A172 (cell line): ENCODE results near the gene SLC15A2. TPM values are rescaled to one million over a fixed set of nuclear protein-coding genes. Genes with fewer than 3 reads are reported as not detected.
"Not testable (repeated sequence)": the region's sequence is repeated elsewhere in the genome, so short reads cannot be mapped to it uniquely, and the experiment has no call there.

Source experiments
- DNase-seq: peaks from one replicate; pipeline ENCODE4 v3.0.0-alpha.2; 2015; ENCODE audit warnings: low spot score
- total RNA-seq: library from RNA; depleted of rRNA; stranded (reverse); fragments of >200 nt; shearing (Covaris generic); gene quantifications from 2 replicates; pipeline ENCODE4 v1.2.3, GENCODE V29; 2014; rRNA removed

The SLC15A2 gene
- not detected in 2 replicates for total RNA-seq

DNA sequence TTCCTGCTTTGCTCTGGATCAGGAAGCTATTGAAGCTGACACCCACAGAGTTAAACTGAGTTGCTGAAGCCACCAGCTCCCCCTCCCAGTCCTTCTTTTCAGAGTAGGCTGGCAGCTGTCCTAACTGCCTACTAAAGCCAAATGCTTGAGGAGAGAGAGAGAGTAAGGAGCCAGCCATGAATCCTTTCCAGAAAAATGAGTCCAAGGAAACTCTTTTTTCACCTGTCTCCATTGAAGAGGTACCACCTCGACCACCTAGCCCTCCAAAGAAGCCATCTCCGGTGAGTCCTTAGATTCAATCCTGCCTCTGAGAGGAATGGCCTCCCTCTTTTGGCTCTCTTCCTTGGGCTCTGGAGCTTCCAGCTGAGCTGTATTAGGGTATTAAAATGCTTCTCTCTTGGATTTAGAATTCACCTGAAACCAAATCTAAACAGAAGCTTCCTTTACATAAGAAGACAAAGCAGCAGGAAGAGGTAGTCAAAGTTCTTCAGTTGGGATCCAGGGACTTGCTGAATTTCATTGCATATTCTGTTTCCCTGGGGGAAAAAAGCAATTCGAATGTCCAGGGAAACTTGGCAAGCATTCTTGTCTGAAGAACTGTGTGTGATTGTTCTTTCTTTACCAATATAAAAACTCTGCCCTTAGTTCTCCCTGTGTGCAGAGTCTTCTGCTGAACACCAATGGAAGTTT is at the start of gene SLC15A2:
SLC15A2 (plus strand) TSS at position 101 of the 690 bp plus-strand sequence; CDS start at position 177, 76 bp downstream.
- no peak for DNase-seq

GRCh38 chr3:121844892-121845291 is 49.3 kb upstream of the SLC15A2 start:
- no peak for DNase-seq

DNA sequence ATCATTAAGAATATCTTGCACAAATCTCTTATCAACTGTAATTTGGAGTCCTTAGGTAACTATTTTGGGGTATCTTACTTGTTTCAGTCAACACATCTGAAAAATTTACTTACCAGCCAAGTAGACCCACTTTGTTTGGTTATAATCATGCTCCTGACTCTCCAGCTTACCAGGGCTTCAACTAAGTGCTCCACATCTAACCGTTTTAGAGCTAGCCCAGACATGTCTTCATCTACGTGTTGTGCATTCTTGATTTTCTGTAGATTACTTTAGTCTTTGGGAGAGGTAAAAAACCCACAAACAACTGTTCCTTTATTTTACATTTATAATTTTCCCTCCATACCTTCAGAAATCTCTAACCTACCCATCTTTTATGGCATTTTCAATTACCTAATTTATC is 41.9 kb upstream of the SLC15A2 start:
- DNase-seq, result no peak

DNA sequence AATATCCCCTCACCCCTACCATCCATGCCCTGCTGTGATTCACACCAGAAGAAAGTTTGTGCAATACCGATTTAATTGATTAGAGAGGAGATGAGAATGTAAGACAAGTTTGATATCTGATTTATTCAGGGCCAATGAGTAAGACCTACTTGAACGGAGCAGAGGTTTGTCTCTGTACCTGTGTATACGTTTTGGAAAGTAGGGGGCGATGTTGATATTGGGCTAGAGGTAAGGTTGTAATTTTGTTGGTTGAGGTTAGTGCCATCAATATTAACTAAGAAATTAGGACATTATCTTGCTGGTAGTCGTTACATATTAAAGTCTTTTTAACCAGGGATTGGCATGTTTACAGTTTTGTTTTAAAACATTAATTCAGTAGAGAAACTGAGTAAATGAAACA is 38.6 kb upstream of the SLC15A2 start:
- DNase-seq, result no peak

DNA sequence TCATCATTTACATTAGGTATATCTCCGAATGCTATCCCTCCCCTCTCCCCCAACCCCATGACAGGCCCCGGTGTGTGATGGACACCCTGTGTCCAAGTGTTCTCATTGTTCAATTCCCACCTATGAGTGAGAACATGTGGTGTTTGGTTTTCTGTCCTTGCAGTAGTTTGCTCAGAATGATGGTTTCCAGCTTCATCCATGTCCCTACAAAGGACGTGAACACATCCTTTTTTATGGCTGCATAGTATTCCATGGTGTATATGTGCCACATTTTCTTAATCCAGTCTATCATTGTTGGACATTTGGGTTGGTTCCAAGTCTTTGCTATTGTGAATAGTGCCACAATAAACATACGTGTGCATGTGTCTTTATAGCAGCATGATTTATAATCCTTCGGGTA is 36.4 kb upstream of the SLC15A2 start:
- DNase-seq, result not testable (repeated sequence)

DNA sequence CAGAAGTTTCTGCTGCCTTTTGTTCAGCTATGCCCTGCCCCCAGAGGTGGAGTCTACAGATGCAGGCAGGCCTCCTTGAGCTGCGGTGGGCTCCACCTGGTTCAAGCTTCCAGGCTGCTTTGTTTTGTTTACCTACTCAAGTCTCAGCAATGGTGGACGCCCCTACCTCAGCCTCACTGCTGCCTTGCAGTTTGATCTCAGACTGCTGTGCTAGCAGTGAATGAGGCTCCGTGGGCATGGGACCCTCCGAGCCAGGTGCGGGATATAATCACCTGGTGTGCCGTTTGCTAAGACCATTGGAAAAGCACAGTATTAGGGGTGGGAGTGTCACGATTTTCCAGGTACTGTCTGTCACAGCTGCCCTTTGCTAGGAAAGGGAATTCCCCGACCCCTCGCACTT is 31.0 kb upstream of the SLC15A2 start:
- DNase-seq, result not testable (repeated sequence)

- DNase-seq, result no peak
Observed at GRCh38 chr3:121863801-121864200, 30.4 kb upstream of the SLC15A2 start.

DNA sequence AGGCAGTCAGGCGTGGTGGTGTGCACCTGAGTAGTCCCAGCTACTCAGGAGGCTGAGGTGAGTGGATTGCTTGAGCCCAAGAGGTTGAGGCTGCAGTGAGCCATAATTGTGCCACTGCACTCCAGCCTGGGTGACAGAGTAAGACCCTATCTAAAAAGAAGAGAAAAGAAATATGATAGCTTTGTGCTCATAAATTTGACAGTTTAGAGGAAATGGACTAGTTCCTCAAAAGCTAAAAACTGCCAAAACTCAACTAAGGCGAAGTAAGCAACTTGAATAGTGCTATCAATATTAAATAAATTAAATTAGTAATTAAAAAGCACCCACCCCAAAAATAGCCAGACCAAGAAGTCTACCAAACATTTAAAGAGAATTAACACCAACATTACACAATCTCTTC is 24.5 kb upstream of the SLC15A2 start:
- no peak for DNase-seq

- DNase-seq, result no peak
Observed at GRCh38 chr3:121870717-121871116, 23.5 kb upstream of the SLC15A2 start.

DNA sequence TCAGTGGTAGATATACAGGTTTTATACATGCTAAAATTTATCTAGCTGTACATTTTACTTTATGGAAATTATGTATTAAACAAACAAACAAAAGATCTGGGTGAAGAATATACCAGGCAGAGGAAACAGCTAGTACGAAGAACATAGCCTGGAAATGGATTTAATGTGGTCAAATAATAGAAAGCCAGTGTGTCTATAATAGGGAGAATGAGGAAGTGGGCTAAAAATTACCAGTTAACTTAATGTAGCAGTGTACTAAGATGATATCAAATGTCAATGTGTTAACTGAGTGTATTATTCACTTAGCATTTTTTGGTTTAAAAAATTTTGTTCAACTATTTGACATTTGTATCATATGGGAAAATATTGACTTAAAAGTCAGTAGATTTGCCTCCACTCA is 22.8 kb upstream of the SLC15A2 start:
- DNase-seq, result no peak

GRCh38 chr3:121878411-121878810 is 15.8 kb upstream of the SLC15A2 start:
- no peak for DNase-seq

- DNase-seq, result peak; percentile 18
Observed at GRCh38 chr3:121883507-121883906, 10.7 kb upstream of the SLC15A2 start.

- no peak for DNase-seq
Observed at GRCh38 chr3:121885386-121885785, 8.8 kb upstream of the SLC15A2 start.

- DNase-seq, result no peak
Observed at GRCh38 chr3:121895121-121895520, 920 bp downstream of the SLC15A2 start.

DNA sequence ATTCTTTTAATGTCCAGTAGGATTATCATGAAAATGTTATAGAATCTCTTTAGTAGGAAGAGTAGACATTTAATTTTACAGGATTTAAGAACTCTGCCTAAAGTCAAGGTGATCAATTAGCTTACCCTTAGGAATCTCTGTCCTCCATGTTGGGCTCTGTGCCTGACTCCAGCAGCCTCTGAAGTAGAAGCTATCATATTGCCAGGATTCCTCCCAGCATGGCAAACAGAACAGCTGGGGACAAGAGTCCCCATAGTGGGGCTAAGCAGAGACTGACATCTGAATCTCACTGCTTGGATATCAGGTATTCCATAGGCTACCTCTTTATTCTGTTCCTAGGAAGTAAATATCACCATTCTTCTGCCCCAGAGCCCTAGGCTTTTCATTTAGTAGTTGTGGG is 1.5 kb downstream of the SLC15A2 start:
- no peak for DNase-seq

- DNase-seq, result no peak
Observed at GRCh38 chr3:121896823-121897222, 2.6 kb downstream of the SLC15A2 start.

DNA sequence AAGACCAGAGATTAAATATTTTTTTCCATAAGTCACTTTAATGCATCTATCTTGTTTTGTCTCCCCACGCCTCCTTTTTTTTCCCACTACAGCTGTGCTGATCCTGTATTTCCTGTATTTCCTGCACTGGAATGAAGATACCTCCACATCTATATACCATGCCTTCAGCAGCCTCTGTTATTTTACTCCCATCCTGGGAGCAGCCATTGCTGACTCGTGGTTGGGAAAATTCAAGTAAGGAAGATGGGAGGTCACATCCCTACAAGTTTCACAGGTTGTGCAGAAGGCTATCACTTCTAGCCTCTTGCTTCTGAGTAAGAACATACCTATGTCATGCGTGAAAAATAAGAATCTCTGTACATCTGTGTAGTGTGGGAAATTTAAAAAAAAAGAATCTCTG is 3.1 kb downstream of the SLC15A2 start:
- no peak for DNase-seq

- DNase-seq, result no peak
Observed at GRCh38 chr3:121913305-121913990, 19.2 kb downstream of the SLC15A2 start.

- no peak for DNase-seq
Observed at GRCh38 chr3:121914081-121914998, 20.1 kb downstream of the SLC15A2 start.

DNA sequence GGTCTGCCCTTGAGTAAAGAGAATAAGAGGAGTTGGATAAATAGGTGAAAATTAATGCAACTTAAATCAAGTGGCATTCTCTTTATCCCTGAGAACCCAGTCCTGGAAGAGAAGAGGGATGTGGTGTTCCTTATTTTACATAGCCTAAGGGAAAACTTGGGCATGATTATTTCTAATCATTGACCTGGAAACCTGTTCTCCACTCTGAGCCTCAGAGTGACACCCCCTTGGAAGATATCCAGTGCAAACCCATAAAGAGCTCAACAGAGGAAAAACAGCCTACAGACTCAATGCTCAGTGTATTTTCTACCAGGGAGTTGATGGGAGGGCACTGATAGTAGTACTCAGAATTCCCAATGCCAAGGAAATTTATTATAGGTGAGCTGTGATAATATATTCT is 22.0 kb downstream of the SLC15A2 start:
- no peak for DNase-seq

DNA sequence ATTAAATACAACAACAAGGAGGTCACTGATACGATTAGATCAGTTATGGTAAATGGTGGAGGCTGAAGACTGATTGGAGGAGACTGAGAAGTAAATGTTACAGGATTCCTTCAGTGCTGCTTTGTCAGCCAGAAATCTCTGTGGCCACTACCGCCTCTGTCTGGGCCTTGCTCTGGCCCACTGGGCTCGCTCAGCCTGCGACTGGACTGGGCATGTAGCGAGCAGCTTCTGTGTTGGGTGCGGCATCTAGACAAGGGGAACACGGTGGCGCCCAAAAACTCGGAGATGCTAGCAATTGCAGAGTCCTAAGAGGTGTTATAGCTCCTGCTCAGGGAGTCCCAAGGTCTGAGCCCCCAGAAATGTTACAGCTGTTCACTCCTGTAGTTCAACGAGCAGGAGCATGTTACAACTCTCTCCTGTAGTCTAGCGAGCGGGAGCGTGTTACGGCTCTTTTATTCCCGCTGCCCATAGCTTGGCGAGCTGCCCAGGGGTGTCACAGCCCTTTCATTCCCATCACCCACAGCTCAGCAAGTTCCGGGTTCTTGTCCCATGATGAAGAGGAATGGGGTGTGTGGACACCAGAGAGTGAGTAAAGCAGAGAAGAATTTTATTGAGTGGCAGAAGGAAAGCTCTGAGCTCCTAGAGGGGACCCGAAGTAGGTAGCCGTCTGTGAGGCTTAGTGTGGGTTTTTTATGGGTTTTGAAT is 24.7 kb downstream of the SLC15A2 start:
- DNase-seq, result no peak

GRCh38 chr3:121924734-121925133 is 30.5 kb downstream of the SLC15A2 start:
- no peak for DNase-seq
